Measurements from ENCODE around the gene PIP5KL1. TPM values are rescaled to one million over a fixed set of nuclear protein-coding genes. Genes with fewer than 3 reads are reported as not detected.

PIP5KL1 gene
- total RNA-seq, 1 donor from 2014 or later = 4.9 TPM

DNA sequence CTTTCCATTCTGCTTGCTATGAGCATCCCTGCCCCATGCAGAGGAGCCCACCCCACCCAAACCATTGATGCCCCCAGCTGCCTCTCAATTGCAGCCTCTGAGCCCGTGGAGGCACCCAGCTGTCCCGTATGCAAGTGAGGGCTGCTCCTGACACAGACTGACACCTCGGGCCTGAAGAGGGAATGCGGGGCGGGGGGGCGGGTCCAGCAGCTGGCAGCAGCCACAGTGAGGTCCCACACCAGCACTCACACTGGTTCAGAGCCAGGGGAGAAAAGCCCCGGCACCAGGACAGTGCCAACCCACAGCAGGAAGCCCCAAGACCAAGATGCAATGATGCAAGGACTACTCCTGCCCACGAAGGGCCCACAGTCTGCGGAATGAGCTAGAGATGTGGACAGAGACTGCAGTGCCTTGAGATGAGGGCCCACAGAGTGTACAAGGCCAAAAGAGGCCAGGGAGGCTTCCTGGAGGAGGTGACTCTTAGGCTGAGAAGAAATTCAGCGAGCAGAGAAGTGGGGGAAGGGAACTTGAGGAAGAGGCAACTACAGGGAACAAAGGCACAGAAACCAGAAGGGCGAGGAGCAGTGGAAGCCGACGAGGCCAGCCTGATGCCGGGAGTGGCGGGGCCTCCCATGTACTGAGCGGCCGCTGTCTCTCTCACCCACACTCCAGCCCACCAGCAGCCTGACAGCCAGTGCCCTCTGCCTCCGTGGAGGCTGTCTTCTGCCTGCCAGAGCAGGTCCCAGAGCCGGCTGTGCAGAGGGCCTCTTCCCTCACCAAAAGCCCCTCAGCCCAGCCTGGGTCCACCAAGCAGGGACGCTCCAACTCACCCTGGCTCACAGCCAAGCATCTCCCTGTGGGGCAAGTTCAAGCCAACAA lies 41.0 kb upstream of the PIP5KL1 start:
- H3K9me3 ChIP-seq (ENCODE audit: insufficient read depth, low read depth, low read length) = no peaks in the 10 kb centered on the region
- FAIRE-seq (no peak), DNase-seq (ENCODE audit: low read depth) (no peak)
- peaks cover 5% of the 10 kb centered on the region for H3K36me3 Mint-ChIP-seq (ENCODE audit: low read depth, unreplicated experiment)
- no peak overlapping the region for H3K27ac ChIP-seq (ENCODE audit: low read depth, low read length)
- no peak for TF ChIP-seq EZH2 (IDR thresholded peaks at IDR 0.05; ENCODE audit: insufficient read depth, low read length)
- TF ChIP-seq, protein P1, sequence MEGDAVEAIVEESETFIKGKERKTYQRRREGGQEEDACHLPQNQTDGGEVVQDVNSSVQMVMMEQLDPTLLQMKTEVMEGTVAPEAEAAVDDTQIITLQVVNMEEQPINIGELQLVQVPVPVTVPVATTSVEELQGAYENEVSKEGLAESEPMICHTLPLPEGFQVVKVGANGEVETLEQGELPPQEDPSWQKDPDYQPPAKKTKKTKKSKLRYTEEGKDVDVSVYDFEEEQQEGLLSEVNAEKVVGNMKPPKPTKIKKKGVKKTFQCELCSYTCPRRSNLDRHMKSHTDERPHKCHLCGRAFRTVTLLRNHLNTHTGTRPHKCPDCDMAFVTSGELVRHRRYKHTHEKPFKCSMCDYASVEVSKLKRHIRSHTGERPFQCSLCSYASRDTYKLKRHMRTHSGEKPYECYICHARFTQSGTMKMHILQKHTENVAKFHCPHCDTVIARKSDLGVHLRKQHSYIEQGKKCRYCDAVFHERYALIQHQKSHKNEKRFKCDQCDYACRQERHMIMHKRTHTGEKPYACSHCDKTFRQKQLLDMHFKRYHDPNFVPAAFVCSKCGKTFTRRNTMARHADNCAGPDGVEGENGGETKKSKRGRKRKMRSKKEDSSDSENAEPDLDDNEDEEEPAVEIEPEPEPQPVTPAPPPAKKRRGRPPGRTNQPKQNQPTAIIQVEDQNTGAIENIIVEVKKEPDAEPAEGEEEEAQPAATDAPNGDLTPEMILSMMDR (IDR thresholded peaks at IDR 0.05; ENCODE audit: insufficient read depth, low read depth, low read length) = no peak
- peaks cover 26% of the 10 kb centered on the region for H3K4me1 ChIP-seq (ENCODE audit: insufficient read depth, low read length)
- peak overlapping the region; percentile 69 for H3K4me3 Mint-ChIP-seq (ENCODE audit: unreplicated experiment)
- H3K4me3 ChIP-seq (ENCODE audit: insufficient read depth, low read depth, low read length) = no peak overlapping the region
- no peaks in the 10 kb centered on the region for H3K36me3 ChIP-seq (ENCODE audit: insufficient read depth, low read length)
- no peaks in the 10 kb centered on the region for H3K27me3 ChIP-seq (ENCODE audit: insufficient read depth, low read length)
- H4K20me1 ChIP-seq (ENCODE audit: insufficient read depth, low read length) = peaks cover 68% of the 10 kb centered on the region
- H3K9ac ChIP-seq (ENCODE audit: low read length) = no peak overlapping the region
- H3K27ac Mint-ChIP-seq (ENCODE audit: unreplicated experiment) = peak overlapping the region; percentile 75
- H3K4me2 ChIP-seq (ENCODE audit: low read length) = no peak overlapping the region
- H3K79me2 ChIP-seq (ENCODE audit: insufficient read depth, low read length) = peaks cover 95% of the 10 kb centered on the region
- no peak overlapping the region for H2AFZ ChIP-seq (ENCODE audit: low read depth, low read length)
- H3K9me3 Mint-ChIP-seq (ENCODE audit: unreplicated experiment) = no peaks in the 10 kb centered on the region
- peaks cover 40% of the 10 kb centered on the region for H3K4me1 Mint-ChIP-seq (ENCODE audit: low read depth, unreplicated experiment)
- peaks cover 2% of the 10 kb centered on the region for H3K27me3 Mint-ChIP-seq (ENCODE audit: low read depth, unreplicated experiment)

DNA sequence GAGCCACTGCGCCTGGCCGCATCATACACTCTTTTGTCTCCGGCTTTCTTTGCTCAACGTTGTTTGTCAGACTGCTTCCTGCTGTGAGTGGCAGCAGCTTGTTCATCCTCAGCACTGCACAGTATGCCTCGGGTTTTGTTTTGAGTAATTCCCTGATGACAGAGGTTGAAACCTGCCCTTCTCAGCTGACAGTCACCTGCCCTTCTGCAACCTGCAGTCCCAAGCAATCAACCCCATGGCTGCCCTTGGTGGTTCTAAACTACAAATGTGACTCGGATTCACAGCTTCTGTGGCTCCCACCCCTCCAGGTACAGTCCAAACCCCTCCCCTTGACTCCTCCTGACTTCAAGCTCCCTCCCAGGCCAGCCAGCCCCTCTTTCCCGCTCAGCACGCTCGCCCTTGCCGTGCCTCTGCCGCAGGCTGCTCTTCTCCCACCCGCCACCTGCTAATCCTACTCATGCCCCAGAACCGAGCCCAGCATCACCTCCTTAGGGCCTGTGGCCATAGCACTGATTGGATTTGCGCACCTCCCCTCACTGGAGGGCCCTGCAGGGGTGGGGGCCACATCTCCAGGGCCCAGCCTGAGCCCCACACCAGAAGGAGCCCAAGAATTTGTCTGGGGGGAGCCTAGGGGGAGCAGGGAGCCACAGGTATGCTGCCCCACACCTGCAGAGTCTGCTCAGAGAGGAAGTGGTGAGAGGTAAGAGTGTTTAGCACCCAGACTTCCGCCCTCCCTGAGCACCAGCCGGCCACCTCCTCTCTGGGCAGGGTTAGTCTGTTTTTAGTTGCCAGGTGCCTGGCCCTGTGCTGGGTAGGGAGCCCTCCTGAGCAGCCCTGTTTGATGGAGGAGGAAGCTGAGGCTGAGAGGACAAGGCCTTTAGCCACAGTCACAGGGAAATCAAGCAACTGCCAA lies 40.1 kb upstream of the PIP5KL1 start:
- Histone ChIP-seq H3K36me3 (ENCODE audit: insufficient read depth, low read length) (no peaks in the 10 kb centered on the region), H3K4me3 (ENCODE audit: insufficient read depth, low read depth, low read length) (no peak overlapping the region), H2AFZ (ENCODE audit: low read depth, low read length) (no peak overlapping the region), H3K79me2 (ENCODE audit: insufficient read depth, low read length) (peaks cover 92% of the 10 kb centered on the region), H4K20me1 (ENCODE audit: insufficient read depth, low read length) (peaks cover 59% of the 10 kb centered on the region), H3K9me3 (ENCODE audit: insufficient read depth, low read depth, low read length) (no peaks in the 10 kb centered on the region), H3K4me2 (ENCODE audit: low read length) (no peak overlapping the region), H3K4me1 (ENCODE audit: insufficient read depth, low read length) (peaks cover 35% of the 10 kb centered on the region), H3K27me3 (ENCODE audit: insufficient read depth, low read length) (no peaks in the 10 kb centered on the region), H3K9ac (ENCODE audit: low read length) (no peak overlapping the region), H3K27ac (ENCODE audit: low read depth, low read length) (no peak overlapping the region)
- no peaks in the 10 kb centered on the region for H3K9me3 Mint-ChIP-seq (ENCODE audit: unreplicated experiment)
- H3K27me3 Mint-ChIP-seq (ENCODE audit: low read depth, unreplicated experiment) = peaks cover 2% of the 10 kb centered on the region
- peaks cover 43% of the 10 kb centered on the region for H3K4me1 Mint-ChIP-seq (ENCODE audit: low read depth, unreplicated experiment)
- H3K36me3 Mint-ChIP-seq (ENCODE audit: low read depth, unreplicated experiment) = peaks cover 5% of the 10 kb centered on the region
- FAIRE-seq (no peak), DNase-seq (ENCODE audit: low read depth) (no peak)
- TF ChIP-seq, protein P1 (IDR thresholded peaks at IDR 0.05; ENCODE audit: insufficient read depth, low read depth, low read length) = no peak
- TF ChIP-seq EZH2 (IDR thresholded peaks at IDR 0.05; ENCODE audit: insufficient read depth, low read length) = no peak
- peak overlapping the region; percentile 66 for H3K27ac Mint-ChIP-seq (ENCODE audit: unreplicated experiment)
- peak overlapping the region; percentile 69 for H3K4me3 Mint-ChIP-seq (ENCODE audit: unreplicated experiment)

Data from astrocyte (in vitro differentiated cells and primary cell).